C1 segment of cervical spinal cord (tissue), 14 donors: Measurements from ENCODE around the gene IQCF5.
A peak's percentile ranks its signal among the peaks of the same experiment; 100 is the strongest.
"Not testable (repeated sequence)": the region's sequence is repeated elsewhere in the genome, so short reads cannot be mapped to it uniquely, and the experiment has no call there.

Experiments
- DNase-seq, 14 donors: peaks; one replicate each; lab custom pipeline; 2025; lab: John Stamatoyannopoulos, UW

The IQCF5 gene

DNA sequence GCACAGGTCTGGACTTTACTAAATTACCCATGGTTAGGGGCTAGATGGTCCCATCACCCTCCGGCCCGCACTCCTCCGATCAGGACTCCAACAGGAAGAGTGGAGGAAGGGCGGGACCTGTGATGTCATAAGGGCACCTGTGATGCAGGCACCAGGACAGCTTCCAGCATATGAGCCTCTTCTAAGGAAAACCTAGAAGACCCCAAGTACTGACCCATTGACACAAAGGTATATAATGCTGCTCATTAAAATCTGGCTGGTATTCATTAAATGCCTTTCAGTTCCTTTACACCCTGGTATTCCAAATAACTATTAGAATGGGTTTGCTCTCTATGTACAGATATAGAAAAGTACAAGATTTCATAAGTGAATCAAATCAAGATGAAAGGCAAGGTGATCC is at the start of gene IQCF5:
Gene IQCF5, minus strand, starts transcription at position 101 of the 400 bp plus-strand sequence. Its CDS starts 70 bp downstream, at position 31.
- DNase-seq = no peak

GRCh38 chr3:51921081-51921578 is 45.7 kb upstream of the IQCF5 start:
- no peak for DNase-seq

DNA sequence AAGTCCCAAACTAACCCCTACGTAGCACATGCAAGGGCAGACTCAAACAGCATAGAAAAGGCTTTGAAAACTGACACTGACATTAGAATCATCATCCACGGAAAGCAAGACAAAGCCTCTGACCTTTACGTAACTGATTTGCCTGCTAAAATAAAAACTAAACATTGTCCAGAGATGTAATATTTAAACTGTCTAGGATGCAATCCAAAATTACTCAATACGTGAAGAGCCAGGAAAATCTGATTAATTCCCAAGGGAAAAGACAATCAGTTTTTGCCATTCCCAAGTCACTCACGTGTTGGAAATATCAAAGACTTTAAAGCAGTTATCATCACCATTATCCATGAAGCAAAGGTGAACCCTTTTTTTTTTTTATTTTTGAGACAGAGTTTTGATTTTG is 41.0 kb upstream of the IQCF5 start:
- no peak for DNase-seq

DNA sequence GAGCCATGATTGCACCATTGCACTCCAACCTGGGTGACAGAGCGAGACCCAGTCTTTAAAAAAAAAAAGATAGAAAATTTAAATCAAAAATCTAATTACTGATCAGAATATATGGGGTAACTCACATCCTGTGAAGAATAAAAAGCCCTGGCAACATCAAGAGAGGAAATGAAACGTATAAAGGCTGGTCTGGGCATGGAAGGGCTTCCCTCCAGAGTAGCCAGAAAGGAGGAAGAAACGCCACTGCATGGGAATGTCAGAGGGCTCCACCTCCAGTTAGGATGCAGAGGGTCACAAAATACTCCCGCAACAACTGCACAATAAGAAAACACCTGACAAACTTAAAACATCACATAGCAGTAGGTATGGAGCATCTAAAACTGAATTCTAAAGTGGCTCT is 32.6 kb upstream of the IQCF5 start:
- DNase-seq = no peak

- DNase-seq = no peak
Measured at GRCh38 chr3:51904034-51904823, 28.8 kb upstream of the IQCF5 start.

DNA sequence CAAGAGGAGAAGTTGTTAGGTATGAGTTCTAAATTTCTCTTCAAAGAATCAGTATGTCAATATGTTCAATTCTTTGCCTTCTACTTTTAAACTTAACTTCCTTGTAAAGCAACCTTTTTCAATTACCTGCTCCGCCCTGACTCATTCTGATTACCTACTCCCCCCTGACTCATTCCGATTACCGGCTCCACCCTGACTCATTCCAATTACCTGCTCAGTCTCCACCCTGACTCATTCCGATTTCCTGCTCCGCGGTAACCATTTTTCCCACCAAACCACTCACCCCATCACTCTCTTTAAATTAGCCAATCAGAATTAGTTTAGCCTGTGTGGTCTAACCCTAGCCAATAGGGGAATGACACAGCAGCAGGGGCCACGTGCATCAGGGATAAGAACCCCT is 27.0 kb upstream of the IQCF5 start:
- DNase-seq = not testable (repeated sequence)

DNA sequence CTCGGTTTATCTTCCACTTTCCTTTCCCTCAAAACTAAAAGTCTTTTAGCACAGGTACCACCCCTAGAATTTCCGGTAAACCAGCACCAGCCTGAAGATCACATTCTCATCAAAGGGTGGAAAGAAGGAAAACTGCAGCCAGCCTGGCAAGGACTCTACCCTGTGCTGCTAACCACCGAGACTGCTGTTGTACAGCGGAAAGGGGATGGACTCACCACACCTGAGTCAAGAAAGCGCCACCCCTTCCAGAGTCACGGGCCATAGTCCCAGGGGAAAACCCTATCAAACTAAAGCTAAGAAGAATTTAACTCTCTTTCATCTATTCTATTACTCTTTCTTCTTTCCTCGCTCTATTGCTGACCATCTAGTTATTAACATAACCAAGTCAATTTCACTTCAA is 24.6 kb upstream of the IQCF5 start:
- DNase-seq = not testable (repeated sequence)

- DNase-seq = no peak
Measured at GRCh38 chr3:51897391-51897790, 22.0 kb upstream of the IQCF5 start.

- DNase-seq = no peak
Measured at GRCh38 chr3:51896607-51897305, 21.4 kb upstream of the IQCF5 start.

- no peak for DNase-seq
Measured at GRCh38 chr3:51894939-51895338, 19.5 kb upstream of the IQCF5 start.

DNA sequence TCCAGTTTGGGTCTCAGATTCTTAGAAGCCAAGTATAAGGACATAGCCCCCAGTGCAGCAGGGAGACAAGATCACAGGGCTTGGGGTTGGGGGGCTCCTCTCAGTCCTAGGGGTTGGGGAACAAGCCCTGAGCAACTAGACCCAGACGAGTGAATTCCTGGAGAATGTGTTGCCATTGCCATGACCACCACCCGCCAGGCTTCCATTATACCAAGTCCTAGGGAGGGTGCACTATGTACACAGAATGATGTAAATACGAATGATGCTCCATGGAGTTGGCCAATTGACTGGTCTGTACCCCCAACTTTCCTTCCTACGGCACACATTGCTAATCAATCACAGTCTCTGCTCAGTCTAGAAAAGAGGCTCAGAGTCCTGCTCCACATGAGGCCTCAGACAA is 19.0 kb upstream of the IQCF5 start:
- DNase-seq = no peak

GRCh38 chr3:51891242-51892039 is 16.0 kb upstream of the IQCF5 start:
- DNase-seq = peak in 1 of 14 donors; percentile 35

GRCh38 chr3:51888463-51889105 is 13.2 kb upstream of the IQCF5 start:
- no peak for DNase-seq

GRCh38 chr3:51887620-51888019 is 12.2 kb upstream of the IQCF5 start:
- DNase-seq = no peak

- DNase-seq = no peak
Measured at GRCh38 chr3:51886447-51886846, 11.0 kb upstream of the IQCF5 start.

GRCh38 chr3:51879937-51880336 is 4.5 kb upstream of the IQCF5 start:
- no peak for DNase-seq

- DNase-seq = no peak
Measured at GRCh38 chr3:51876186-51876585, 785 bp upstream of the IQCF5 start.

DNA sequence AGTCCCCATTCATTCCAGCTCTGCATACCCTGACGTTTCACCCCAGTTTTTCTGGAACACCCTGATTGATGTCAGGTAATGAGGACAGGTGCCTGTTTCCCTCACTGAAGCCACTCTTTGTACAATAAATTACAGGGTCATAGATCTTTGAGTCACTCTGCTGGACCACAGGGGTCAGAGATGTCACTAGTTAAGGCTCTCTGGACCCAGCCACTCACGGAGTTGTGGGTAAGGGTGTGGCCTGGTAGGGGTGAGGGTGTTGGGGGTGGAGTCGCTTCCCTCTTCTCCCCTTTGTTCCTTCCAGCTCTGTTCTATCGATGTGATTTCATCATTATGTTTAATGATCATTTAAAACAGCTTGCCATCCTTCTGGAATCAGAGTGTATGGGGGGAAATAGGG is 512 bp downstream of the IQCF5 start:
- DNase-seq = no peak

- no peak for DNase-seq
Measured at GRCh38 chr3:51874411-51874810, 990 bp downstream of the IQCF5 start.

DNA sequence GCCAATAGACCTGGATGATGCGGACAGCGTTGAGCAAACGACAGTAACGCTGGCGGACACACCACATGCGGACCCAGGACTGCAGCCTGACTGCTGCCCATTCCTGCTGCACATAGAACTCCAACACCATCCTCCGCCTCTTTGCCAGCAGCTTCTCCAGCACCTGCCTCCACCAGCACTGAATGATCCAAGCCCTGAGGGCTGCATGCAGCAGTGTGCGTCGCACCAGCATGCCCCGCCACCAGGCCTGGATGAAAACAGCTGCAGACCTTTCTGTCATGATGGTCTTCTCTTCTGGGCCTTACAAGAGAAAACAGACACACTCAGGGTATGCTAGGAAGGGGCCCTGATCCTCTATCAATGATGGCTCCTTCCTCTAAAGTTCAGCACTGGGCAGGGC is 1.5 kb downstream of the IQCF5 start:
- no peak for DNase-seq

DNA sequence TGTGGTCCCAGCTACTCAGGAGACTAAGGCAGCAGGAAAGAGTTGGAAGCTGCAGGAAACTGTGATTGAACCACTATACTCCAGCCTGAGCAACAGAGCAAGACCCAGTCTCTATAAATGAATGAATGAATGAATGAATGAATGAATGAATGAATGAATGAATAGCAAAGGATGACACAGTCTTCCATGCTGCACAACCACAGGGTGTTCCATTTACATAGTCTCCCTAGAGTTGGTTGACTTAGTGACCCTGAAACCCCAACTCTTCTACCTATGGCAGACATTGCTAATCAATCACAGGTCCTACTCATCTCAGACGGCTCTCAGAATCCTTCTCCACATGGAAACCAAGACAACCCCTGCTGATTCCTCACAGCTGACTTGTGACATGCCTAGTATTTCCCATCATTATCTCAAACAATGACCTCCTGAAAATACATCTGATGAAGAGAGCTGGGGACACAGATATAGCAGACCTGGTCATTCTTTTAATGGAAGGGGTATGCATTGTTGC is 2.1 kb downstream of the IQCF5 start:
- DNase-seq = no peak
